Stimulated activated CD4-positive, alpha-beta T cell treated with anti-CD3 and anti-CD28 coated beads, Interleukin-15, amount 100 ng/mL, for 1 hour (primary cell): Measurements from ENCODE around the gene STARD5.
"Not testable (repeated sequence)": the region's sequence is repeated elsewhere in the genome, so short reads cannot be mapped to it uniquely, and the experiment has no call there.

ENCODE experiments used
- DNase-seq, 2 donors: peaks; one replicate each; pipeline ENCODE4 v3.0.0-alpha.2; 2020; ENCODE audit warnings: low read depth in 1 of 2, low spot score in 1 of 2

The STARD5 gene

GRCh38 chr15:81337713-81338157 lies 13.8 kb upstream of the STARD5 start:
- DNase-seq: no peak

- no peak for DNase-seq
Measured at GRCh38 chr15:81337241-81337640, 13.3 kb upstream of the STARD5 start.

GRCh38 chr15:81336568-81336967 lies 12.6 kb upstream of the STARD5 start:
- DNase-seq: no peak

- DNase-seq: no peak
Measured at GRCh38 chr15:81335631-81336030, 11.7 kb upstream of the STARD5 start.

- DNase-seq: no peak
Measured at GRCh38 chr15:81334768-81335435, 11.0 kb upstream of the STARD5 start.

GRCh38 chr15:81333363-81333762 lies 9.4 kb upstream of the STARD5 start:
- DNase-seq: no peak

- DNase-seq: no peak
Measured at GRCh38 chr15:81332326-81332725, 8.4 kb upstream of the STARD5 start.

GRCh38 chr15:81331600-81331999 lies 7.7 kb upstream of the STARD5 start:
- DNase-seq: no peak

GRCh38 chr15:81331141-81331540 lies 7.2 kb upstream of the STARD5 start:
- DNase-seq: not testable (repeated sequence)

- no peak for DNase-seq
Measured at GRCh38 chr15:81330366-81331090, 6.6 kb upstream of the STARD5 start.

- DNase-seq: no peak
Measured at GRCh38 chr15:81329446-81329845, 5.5 kb upstream of the STARD5 start.

GRCh38 chr15:81327516-81327915 lies 3.6 kb upstream of the STARD5 start:
- no peak for DNase-seq

- DNase-seq: no peak
Measured at GRCh38 chr15:81326466-81327212, 2.7 kb upstream of the STARD5 start.

- DNase-seq: no peak
Measured at GRCh38 chr15:81323559-81323943, 390 bp downstream of the STARD5 start.

GRCh38 chr15:81322676-81323253 lies 1.2 kb downstream of the STARD5 start:
- DNase-seq: no peak

GRCh38 chr15:81321667-81322066 lies 2.3 kb downstream of the STARD5 start:
- DNase-seq: no peak

GRCh38 chr15:81317642-81318017 lies 6.3 kb downstream of the STARD5 start:
- DNase-seq: no peak

- no peak for DNase-seq
Measured at GRCh38 chr15:81316267-81316666, 7.7 kb downstream of the STARD5 start.

GRCh38 chr15:81315452-81316175 lies 8.3 kb downstream of the STARD5 start:
- DNase-seq: no peak

- DNase-seq: no peak
Measured at GRCh38 chr15:81314378-81314777, 9.6 kb downstream of the STARD5 start.

GRCh38 chr15:81313686-81314085 lies 10.3 kb downstream of the STARD5 start:
- no peak for DNase-seq
